PC-3 (cell line): ENCODE measurements around the gene SLC45A2.

ENCODE experiments used
- CTCF ChIP-seq: fragments of 300-600 bp; sonication (generic); conservative IDR thresholded peaks from 2 replicates; pipeline ENCODE4 v1.5.1; 2017; ENCODE audit warnings: antibody characterized with exemption, low read depth, mild to moderate bottlenecking, low read length
- EZH2 ChIP-seq: fragments of 300-600 bp; sonication (generic); IDR thresholded peaks from one replicate; pipeline ENCODE4 v1.6.1; 2017; ENCODE audit warnings: antibody characterized with exemption, mild to moderate bottlenecking, low read length; ENCODE audit not compliant: unreplicated experiment
- EZH2phosphoT487 ChIP-seq: fragments of 300-600 bp; sonication (generic); IDR thresholded peaks from 2 replicates; pipeline ENCODE4 v1.6.1; 2018; ENCODE audit warnings: mild to moderate bottlenecking, antibody characterized with exemption, low read length, borderline replicate concordance

GRCh38 chr5:34007201-34007620, 22.7 kb upstream of the SLC45A2 start:
- no peak for TF ChIP-seq CTCF
- TF ChIP-seq EZH2phosphoT487, result no peak
- TF ChIP-seq EZH2, result no peak
